HFFc6 (cell line): ENCODE data around the gene CHST12. TPM values are rescaled to one million over a fixed set of nuclear protein-coding genes. Genes with fewer than 3 reads are reported as not detected.

Experiments
- DNase-seq: peaks from one replicate; pipeline ENCODE4 v3.0.0-alpha.2; 2018
- H3K27ac Mint-ChIP-seq: 2 replicates; pipeline ENCODE4 v1.8.0; 2020; ENCODE audit warnings: mild to moderate bottlenecking, mixed read lengths
- H3K27me3 Mint-ChIP-seq: 2 replicates; pipeline ENCODE4 v1.8.0; 2021; ENCODE audit warnings: mild to moderate bottlenecking, moderate library complexity, mixed read lengths; ENCODE audit not compliant: insufficient read depth
- H3K36me3 Mint-ChIP-seq: 2 replicates; pipeline ENCODE4 v1.8.0; 2021; ENCODE audit warnings: low read depth, mixed read lengths
- H3K4me1 Mint-ChIP-seq: 2 replicates; pipeline ENCODE4 v1.8.0; 2020; ENCODE audit warnings: low read depth, mixed read lengths
- H3K4me3 Mint-ChIP-seq: 2 replicates; pipeline ENCODE4 v1.8.0; 2020; ENCODE audit warnings: mild to moderate bottlenecking, moderate library complexity, mixed read lengths
- H3K9me3 Mint-ChIP-seq: 2 replicates; pipeline ENCODE4 v1.8.0; 2020; ENCODE audit warnings: mild to moderate bottlenecking, mixed read lengths
- CTCF ChIP-seq: fragments of 200-600 bp; sonication (generic); IDR thresholded peaks from 2 replicates; pipeline ENCODE4 v1.5.0; 2021; ENCODE audit warnings: antibody characterized with exemption, mild to moderate bottlenecking
- total RNA-seq, 6 experiments: library from RNA; stranded (reverse); fragmentation: NEBNext Ultra II Directional; extraction: Animal tissue kit (Norgen Biotek cat#: 25700); gene quantifications; 2 replicates in 1 of 6; 3 replicates in 5 of 6; pipeline ENCODE4 v1.2.3, GENCODE V29; 2021

The CHST12 gene
- total RNA-seq, 6 experiments from 2014 or later: 25.7 to 31.4 (median 27.2) TPM

GRCh38 chr7:2357165-2357564 is 46.2 kb upstream of the CHST12 start:
- Mint-ChIP-seq H3K9me3 (no peaks in the 10 kb centered on the region), H3K4me1 (peaks cover 32% of the 10 kb centered on the region), H3K27ac (peak overlapping the region; percentile 25), H3K27me3 (peaks cover 2% of the 10 kb centered on the region; the same call in 1 of the 2 replicates), H3K4me3 (peak overlapping the region; percentile 96), H3K36me3 (peaks cover 25% of the 10 kb centered on the region)
- DNase-seq: no peak
- no peak for TF ChIP-seq CTCF

- TF ChIP-seq CTCF: no peak
- peaks cover 2% of the 10 kb centered on the region; the same call in 1 of the 2 replicates for H3K27me3 Mint-ChIP-seq
- peak overlapping the region; percentile 25 for H3K27ac Mint-ChIP-seq
- peak overlapping the region; percentile 96 for H3K4me3 Mint-ChIP-seq
- H3K9me3 Mint-ChIP-seq: no peaks in the 10 kb centered on the region
- DNase-seq: no peak
- peaks cover 26% of the 10 kb centered on the region for H3K36me3 Mint-ChIP-seq
- H3K4me1 Mint-ChIP-seq: peaks cover 32% of the 10 kb centered on the region
Observed at GRCh38 chr7:2357571-2357970, 45.8 kb upstream of the CHST12 start.

GRCh38 chr7:2358968-2359527 is 44.4 kb upstream of the CHST12 start:
- H3K27ac Mint-ChIP-seq: peak overlapping the region; percentile 49
- no peak for DNase-seq
- H3K36me3 Mint-ChIP-seq: peaks cover 26% of the 10 kb centered on the region
- no peak for TF ChIP-seq CTCF
- H3K4me3 Mint-ChIP-seq: no peak overlapping the region
- no peaks in the 10 kb centered on the region for H3K27me3 Mint-ChIP-seq
- H3K4me1 Mint-ChIP-seq: peaks cover 32% of the 10 kb centered on the region
- H3K9me3 Mint-ChIP-seq: no peaks in the 10 kb centered on the region

- peaks cover 31% of the 10 kb centered on the region for H3K36me3 Mint-ChIP-seq
- H3K4me1 Mint-ChIP-seq: peaks cover 32% of the 10 kb centered on the region
- H3K9me3 Mint-ChIP-seq: no peaks in the 10 kb centered on the region
- TF ChIP-seq CTCF: no peak
- no peak overlapping the region for H3K4me3 Mint-ChIP-seq
- no peak for DNase-seq
- no peak overlapping the region for H3K27ac Mint-ChIP-seq
- no peaks in the 10 kb centered on the region for H3K27me3 Mint-ChIP-seq
Observed at GRCh38 chr7:2359610-2360009, 43.8 kb upstream of the CHST12 start.

GRCh38 chr7:2360796-2361195 is 42.6 kb upstream of the CHST12 start:
- Mint-ChIP-seq H3K9me3 (no peaks in the 10 kb centered on the region), H3K4me1 (peaks cover 32% of the 10 kb centered on the region), H3K4me3 (no peak overlapping the region), H3K27me3 (no peaks in the 10 kb centered on the region; the same call in 1 of the 2 replicates), H3K27ac (no peak overlapping the region), H3K36me3 (peaks cover 34% of the 10 kb centered on the region)
- no peak for DNase-seq
- TF ChIP-seq CTCF: no peak
